ENCODE results near the gene DIP2C.
"Not testable (repeated sequence)": the region's sequence is repeated elsewhere in the genome, so short reads cannot be mapped to it uniquely, and the experiment has no call there.

DIP2C gene

DNA sequence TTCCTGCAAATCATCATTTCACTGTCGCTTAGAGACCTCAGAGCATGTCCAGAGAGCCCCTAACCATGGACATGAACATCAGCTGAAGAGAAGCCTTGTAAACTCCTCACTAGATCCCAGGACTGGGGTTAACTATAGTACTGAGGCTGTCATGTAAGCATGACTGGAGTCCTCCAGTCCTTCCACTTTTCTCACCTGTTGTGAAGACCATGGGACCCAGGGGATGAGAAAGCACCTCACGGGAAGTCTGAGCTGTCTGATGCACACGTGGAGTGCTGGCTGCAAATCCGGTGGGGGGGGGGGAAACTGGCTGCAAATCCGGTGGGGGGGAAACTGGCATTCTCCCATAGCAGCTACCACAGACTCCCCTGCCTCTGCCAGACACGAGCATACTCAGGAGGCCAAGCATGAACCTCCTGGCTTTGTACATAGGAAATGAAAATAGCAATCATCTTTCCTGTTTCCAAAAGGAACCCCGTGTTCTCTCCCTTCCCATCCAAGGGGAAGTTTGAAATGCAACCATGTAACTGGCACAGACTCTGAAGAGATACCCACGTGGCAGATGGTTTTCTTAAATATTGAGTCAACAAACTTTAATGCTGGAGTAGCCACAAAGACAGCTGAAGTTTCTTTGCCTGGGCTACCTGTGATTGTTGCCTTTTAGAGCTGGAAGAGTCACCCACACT, 292.8 kb downstream of the DIP2C start:
- no peak for FAIRE-seq

- no peak for FAIRE-seq
Observed at GRCh38 chr10:396107-396506, 293.4 kb downstream of the DIP2C start.

DNA sequence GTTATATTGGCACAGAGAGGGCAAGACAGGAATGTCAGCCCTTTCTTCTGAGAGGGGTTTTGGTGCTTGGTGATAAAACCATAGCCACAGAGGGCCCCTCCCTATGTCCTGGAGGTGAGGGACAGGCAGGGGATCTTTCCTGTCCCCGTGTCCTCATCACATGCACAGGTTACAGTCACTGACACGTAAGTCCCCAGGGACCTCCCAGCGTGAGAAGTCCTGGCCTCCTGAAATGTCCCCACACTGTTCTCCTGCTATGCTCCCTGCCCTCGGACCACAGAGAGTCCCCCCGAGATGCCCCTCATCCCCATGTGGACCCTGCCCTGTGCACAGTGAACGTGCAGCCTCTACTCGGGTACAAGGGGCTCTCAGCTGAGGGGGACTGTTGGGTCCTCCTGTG, 293.8 kb downstream of the DIP2C start:
- no peak for FAIRE-seq

DNA sequence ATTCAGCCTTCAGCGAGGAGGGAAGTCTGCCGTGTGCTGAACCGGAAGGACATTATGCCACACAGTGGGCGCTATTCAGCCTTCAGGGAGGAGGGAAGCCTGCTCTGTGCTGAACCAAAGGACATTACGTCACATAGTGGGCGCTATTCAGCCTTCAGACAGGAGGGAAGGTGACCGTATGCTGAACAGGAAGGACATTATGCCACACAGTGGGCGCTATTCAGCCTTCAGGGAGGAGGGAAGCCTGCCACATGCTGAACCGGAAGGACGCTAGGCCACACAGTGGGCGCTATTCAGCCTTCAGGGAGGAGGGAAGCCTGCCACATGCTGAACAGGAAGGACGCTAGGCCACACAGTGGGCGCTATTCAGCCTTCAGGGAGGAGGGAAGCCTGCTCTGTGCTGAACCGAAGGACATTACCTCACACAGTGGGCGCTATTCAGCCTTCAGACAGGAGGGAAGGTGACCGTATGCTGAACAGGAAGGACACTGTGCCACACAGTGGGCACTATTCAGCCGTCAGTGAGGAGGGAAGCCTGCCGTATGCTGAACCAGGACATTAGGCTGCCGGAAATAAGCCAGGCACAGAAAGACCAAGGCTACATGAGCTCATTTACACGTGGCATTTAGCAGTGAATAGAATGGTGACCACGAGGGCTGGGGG, 294.9 kb downstream of the DIP2C start:
- not testable (repeated sequence) for FAIRE-seq

DNA sequence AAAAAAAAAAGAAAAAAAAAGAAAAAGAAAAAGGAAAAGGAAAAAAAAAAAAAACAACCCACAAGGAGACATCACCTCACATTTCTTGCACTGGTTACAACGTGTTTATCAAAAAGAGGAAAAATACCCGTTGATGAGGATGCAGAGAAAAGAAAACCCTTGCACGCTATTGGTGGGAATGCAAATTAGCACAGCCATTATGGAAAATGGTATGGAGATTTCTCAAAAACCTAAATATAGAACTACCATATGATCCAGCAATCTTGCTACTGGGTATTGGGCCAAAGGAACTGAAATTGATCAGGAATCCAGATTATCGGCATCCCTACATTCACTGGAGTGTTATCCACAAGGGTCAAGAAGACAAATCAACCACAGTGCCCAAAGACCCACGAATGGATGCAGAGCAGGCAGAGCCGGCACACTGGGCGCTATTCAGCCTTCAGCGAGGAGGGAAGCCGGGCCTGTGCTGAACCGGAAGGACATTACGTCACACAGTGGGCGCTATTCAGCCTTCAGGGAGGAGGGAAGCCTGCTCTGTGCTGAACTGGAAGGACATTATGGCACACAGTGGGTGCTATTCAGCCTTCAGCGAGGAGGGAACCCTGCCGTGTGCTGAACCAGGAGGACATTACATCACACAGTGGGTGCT, 295.6 kb downstream of the DIP2C start:
- FAIRE-seq, result no peak

GRCh38 chr10:393106-393745, 296.2 kb downstream of the DIP2C start:
- FAIRE-seq, result no peak

- no peak for FAIRE-seq
Observed at GRCh38 chr10:392705-393037, 296.8 kb downstream of the DIP2C start.

DNA sequence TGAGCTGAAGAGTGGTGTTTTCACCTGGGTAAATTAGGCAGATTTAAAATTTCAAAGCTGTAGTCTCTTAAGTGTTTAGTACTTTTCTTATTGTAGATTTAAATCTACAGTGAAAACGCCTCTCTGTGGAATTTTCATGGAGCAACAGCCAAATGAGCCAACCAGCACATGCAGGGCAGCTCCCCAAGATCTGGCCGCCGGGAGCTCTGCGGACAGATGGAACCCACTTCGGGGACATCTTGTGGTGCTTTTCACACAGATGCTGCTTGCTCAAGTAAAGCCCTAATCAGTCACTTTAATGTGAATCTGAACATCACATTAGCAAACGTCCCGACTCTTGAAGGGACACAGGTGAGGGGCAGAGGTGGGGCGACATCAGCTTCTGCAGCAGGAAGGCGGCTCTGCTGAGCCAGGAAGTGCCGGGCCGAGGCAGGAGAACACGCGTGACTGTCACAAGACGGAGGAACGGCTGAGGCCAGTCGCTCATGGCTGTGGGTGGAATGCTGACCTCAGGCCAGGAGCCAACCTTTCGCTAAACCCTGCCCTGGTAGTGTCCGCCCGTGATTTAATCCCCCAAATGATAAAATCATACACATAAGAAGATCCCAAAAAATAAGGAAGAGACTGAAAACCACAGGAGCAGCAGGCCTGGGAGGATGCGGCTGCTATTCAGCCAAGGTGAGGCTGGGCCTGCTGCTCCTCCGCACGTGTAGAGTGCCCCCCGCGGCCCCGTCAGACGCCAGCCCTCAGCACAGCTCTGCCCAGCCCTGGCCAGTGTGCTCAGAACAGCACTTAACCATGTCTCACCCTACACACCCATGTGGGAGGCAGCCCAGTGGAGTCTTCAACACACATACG, 297.4 kb downstream of the DIP2C start:
- FAIRE-seq, result no peak

- no peak for FAIRE-seq
Observed at GRCh38 chr10:391305-391704, 298.2 kb downstream of the DIP2C start.

- no peak for FAIRE-seq
Observed at GRCh38 chr10:390449-391100, 298.9 kb downstream of the DIP2C start.

- FAIRE-seq, result no peak
Observed at GRCh38 chr10:389836-390448, 299.5 kb downstream of the DIP2C start.

GRCh38 chr10:389261-389790, 300.1 kb downstream of the DIP2C start:
- no peak for FAIRE-seq

DNA sequence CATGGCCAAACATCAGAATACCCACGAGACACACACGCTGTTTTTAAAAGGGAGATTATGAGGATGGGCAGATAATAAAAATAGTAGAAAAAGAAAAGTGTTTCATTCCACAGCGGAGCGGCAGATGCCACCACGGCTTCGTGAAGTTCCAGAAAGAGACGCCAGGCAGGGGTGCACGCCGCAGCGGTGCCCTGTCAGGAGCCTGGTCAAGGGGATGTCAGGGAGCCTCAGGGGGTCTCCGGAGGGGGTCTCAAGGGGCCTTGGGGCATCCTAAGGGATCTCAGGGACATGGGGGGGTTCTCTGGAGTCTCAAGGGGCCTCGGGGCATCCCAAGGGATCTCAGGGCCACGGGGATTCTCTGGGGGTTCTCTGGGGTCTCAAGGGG, 300.8 kb downstream of the DIP2C start:
- FAIRE-seq, result no peak

DNA sequence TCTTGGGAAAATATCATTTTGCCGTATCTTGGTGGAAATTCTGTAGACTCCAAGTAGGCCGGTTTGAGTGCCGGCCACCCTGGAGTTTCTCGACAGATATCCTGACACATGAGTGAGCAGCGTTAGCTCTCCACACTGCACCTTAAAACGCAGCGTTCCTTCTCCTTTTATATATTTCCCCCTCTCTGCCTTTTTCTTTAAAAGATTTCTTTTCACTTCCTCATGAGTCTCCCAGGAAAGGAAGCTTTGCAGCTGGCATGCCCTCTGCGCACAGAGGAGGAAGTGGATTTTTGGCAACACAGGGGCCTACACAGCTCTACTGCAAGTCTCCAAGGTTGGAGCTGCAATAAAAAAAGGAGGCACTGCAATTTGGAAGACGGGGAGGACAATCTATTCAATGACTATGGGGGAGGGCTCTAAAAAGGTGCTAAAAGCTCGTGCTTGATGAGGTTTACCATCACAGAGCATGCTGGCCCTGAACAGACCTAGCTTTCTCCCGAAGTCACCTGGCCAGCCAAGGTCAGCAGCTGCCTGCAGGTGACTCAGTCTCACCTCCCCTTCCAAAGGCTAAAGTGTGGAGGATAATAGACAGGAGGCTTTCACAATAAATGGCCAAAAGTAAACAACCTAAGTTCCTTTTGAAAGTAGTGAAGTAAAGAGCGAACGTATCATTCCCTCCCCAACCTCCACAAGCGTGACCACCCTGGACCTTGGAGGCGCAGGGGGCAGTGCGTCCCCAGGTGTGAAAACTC, 301.4 kb downstream of the DIP2C start:
- FAIRE-seq, result no peak

DNA sequence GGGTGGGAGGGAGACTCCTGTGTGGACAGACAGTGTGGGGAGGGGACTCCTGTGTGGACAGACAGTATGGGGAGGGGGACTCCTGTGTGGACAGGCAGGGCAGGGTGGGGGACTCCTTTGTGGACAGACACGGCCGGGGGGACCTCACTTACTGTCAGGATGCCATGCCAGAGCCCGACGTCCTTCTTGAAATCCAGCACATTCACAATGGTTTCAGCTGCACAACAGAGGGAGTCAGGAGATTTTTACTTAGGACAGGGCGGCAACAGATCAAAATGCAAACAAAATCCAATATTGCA, 301.9 kb downstream of the DIP2C start:
- FAIRE-seq, result no peak

GRCh38 chr10:386771-387592, 302.5 kb downstream of the DIP2C start:
- FAIRE-seq, result no peak

DNA sequence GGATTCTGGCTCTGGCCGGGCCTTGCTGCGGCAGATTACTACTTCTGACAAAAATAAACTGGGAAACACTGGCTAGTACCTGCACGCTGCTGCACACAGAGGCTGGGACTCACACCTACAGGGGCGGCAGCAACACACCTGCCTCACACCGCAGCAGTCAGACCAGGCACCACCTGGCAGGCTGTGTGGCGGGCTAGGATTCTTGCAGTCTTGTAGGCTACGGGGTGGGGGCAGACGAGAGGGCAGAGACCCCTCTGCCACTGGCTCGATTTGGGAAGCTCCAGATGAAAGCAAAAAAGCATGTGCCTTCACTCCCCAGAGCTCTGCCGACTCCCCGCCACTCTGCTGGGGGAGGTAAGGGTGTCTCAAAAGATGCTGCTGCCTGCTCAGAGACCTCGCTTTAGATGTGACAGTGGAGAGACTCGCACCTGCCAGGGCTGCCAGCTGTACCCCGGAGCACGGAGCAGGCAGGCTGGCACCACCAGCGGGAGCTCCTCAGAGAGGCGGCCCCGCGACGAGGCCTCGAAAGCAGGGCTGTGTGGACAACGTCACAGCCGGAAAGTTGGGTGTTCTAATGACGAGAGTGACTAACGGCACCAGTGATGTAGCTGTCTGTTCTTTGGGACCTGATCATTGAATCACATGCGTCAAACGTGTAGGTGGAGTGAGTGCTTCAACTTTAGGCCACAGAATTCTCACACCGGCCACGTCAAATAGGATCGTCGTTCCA, 303.7 kb downstream of the DIP2C start:
- no peak for FAIRE-seq

DNA sequence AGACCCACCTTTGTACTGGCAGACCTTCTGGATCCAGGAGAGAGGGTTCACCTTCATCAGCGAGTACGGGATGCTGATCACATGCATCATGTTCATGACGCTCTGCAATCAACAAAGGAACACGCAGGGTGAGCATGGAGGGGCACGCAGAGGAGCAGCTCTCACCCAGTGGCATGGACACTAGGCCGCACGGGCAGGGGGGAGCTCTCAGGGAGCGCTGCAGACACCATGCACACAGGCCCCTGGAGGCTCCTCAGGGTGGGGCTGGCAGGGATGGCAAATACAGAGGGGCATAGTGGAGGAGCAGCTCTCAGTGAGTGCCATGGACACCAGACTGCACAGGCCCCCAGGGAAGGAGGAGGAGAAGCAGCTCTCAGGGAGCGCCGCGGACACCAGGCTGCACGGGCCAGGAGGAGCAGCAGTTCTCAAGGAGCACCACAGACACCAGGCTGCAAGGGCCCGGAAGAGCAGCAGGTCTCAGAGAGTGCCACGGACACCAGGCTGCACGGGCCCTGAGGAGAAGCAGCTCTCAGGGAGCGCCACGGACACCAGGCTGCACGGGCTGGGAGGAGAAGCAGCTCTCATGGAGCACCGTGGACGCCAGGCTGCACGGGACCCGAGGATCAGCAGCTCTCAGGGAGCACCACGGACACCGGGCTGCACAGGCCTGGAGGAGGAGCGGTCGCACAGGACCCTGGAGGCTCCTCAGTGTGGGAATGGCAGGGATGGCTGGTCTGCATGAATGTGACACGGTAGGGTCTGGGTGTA, 304.7 kb downstream of the DIP2C start:
- no peak for FAIRE-seq

DNA sequence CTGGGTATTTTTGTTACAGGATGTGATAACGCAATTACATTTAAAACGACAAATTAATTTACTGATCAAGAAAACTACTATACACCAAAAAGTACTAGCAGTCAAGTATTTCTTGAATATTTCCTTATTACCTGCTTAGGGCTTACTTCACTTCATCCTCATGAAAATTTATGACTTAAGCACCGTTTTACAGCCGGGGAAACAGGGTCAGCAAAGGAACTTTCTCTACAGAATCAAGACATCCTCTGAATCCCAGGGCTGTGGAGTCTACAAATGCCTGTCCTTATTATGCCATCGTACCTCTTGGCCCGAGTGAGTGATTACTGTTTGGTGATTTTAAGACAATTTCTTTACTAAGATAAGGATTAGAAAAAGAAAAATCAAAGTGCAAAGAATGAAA, 305.9 kb downstream of the DIP2C start:
- no peak for FAIRE-seq
